ENCODE measurements around the gene TBL3.

The TBL3 gene

GRCh38 chr16:1971796-1972489 is at the start of gene TBL3:
Gene TBL3 (plus strand): TSS chr16:1972053. CDS start chr16:1972165, 112 bp downstream.
- peak within 1 kb of the TSS; percentile 97 for H3K4me3 ChIP-seq (ENCODE audit: low read depth, low read length)
- H3K4me1 ChIP-seq (ENCODE audit: control insufficient read depth, insufficient read depth, low read length), result no peaks in the 10 kb centered on the region
- H3K9ac ChIP-seq (ENCODE audit: low read depth, low read length), result peak within 1 kb of the TSS; percentile 89
- H3K9me3 ChIP-seq (ENCODE audit: control insufficient read depth, insufficient read depth, low read length), result no peaks in the 10 kb centered on the region
- H3K36me3 ChIP-seq (ENCODE audit: control insufficient read depth, insufficient read depth, low read length), result peaks cover 30% of the 10 kb centered on the region
- H3K27me3 ChIP-seq (ENCODE audit: control insufficient read depth, insufficient read depth, low read length), result no peaks in the 10 kb centered on the region

GRCh38 chr16:1922357-1922756 is 49.5 kb upstream of the TBL3 start:
- no peak overlapping the region for H3K9ac ChIP-seq (ENCODE audit: low read depth, low read length)
- H3K4me1 ChIP-seq (ENCODE audit: control insufficient read depth, insufficient read depth, low read length), result peaks cover 5% of the 10 kb centered on the region
- H3K9me3 ChIP-seq (ENCODE audit: control insufficient read depth, insufficient read depth, low read length), result no peaks in the 10 kb centered on the region
- H3K4me3 ChIP-seq (ENCODE audit: low read depth, low read length), result no peak overlapping the region
- H3K27me3 ChIP-seq (ENCODE audit: control insufficient read depth, insufficient read depth, low read length), result peaks cover 65% of the 10 kb centered on the region
- no peaks in the 10 kb centered on the region for H3K36me3 ChIP-seq (ENCODE audit: control insufficient read depth, insufficient read depth, low read length)

- H3K36me3 ChIP-seq (ENCODE audit: control insufficient read depth, insufficient read depth, low read length), result no peaks in the 10 kb centered on the region
- no peak overlapping the region for H3K9ac ChIP-seq (ENCODE audit: low read depth, low read length)
- peak overlapping the region; percentile 45 for H3K4me3 ChIP-seq (ENCODE audit: low read depth, low read length)
- H3K4me1 ChIP-seq (ENCODE audit: control insufficient read depth, insufficient read depth, low read length), result peaks cover 5% of the 10 kb centered on the region
- H3K27me3 ChIP-seq (ENCODE audit: control insufficient read depth, insufficient read depth, low read length), result peaks cover 62% of the 10 kb centered on the region
- H3K9me3 ChIP-seq (ENCODE audit: control insufficient read depth, insufficient read depth, low read length), result no peaks in the 10 kb centered on the region
These were observed 48.4 kb upstream of the TBL3 start for GRCh38 chr16:1923299-1924034.

GRCh38 chr16:1924095-1924494 is 47.8 kb upstream of the TBL3 start:
- H3K4me3 ChIP-seq (ENCODE audit: low read depth, low read length), result peak overlapping the region; percentile 45
- H3K27me3 ChIP-seq (ENCODE audit: control insufficient read depth, insufficient read depth, low read length), result peaks cover 56% of the 10 kb centered on the region
- no peak overlapping the region for H3K9ac ChIP-seq (ENCODE audit: low read depth, low read length)
- H3K36me3 ChIP-seq (ENCODE audit: control insufficient read depth, insufficient read depth, low read length), result no peaks in the 10 kb centered on the region
- H3K9me3 ChIP-seq (ENCODE audit: control insufficient read depth, insufficient read depth, low read length), result no peaks in the 10 kb centered on the region
- peaks cover 5% of the 10 kb centered on the region for H3K4me1 ChIP-seq (ENCODE audit: control insufficient read depth, insufficient read depth, low read length)

GRCh38 chr16:1926271-1926670 is 45.6 kb upstream of the TBL3 start:
- H3K4me1 ChIP-seq (ENCODE audit: control insufficient read depth, insufficient read depth, low read length), result peaks cover under 1% of the 10 kb centered on the region
- H3K9ac ChIP-seq (ENCODE audit: low read depth, low read length), result no peak overlapping the region
- H3K27me3 ChIP-seq (ENCODE audit: control insufficient read depth, insufficient read depth, low read length), result peaks cover 48% of the 10 kb centered on the region
- no peaks in the 10 kb centered on the region for H3K9me3 ChIP-seq (ENCODE audit: control insufficient read depth, insufficient read depth, low read length)
- no peak overlapping the region for H3K4me3 ChIP-seq (ENCODE audit: low read depth, low read length)
- no peaks in the 10 kb centered on the region for H3K36me3 ChIP-seq (ENCODE audit: control insufficient read depth, insufficient read depth, low read length)

- no peaks in the 10 kb centered on the region for H3K4me1 ChIP-seq (ENCODE audit: control insufficient read depth, insufficient read depth, low read length)
- H3K36me3 ChIP-seq (ENCODE audit: control insufficient read depth, insufficient read depth, low read length), result no peaks in the 10 kb centered on the region
- peak overlapping the region; percentile 39 for H3K4me3 ChIP-seq (ENCODE audit: low read depth, low read length)
- no peaks in the 10 kb centered on the region for H3K9me3 ChIP-seq (ENCODE audit: control insufficient read depth, insufficient read depth, low read length)
- H3K27me3 ChIP-seq (ENCODE audit: control insufficient read depth, insufficient read depth, low read length), result peaks cover 25% of the 10 kb centered on the region
- H3K9ac ChIP-seq (ENCODE audit: low read depth, low read length), result no peak overlapping the region
These were observed 42.7 kb upstream of the TBL3 start for GRCh38 chr16:1929105-1929504.

GRCh38 chr16:1929578-1930337 is 42.1 kb upstream of the TBL3 start:
- Histone ChIP-seq H3K4me3 (ENCODE audit: low read depth, low read length) (peak overlapping the region; percentile 39), H3K9me3 (ENCODE audit: control insufficient read depth, insufficient read depth, low read length) (no peaks in the 10 kb centered on the region), H3K27me3 (ENCODE audit: control insufficient read depth, insufficient read depth, low read length) (peaks cover 18% of the 10 kb centered on the region), H3K4me1 (ENCODE audit: control insufficient read depth, insufficient read depth, low read length) (no peaks in the 10 kb centered on the region), H3K9ac (ENCODE audit: low read depth, low read length) (no peak overlapping the region), H3K36me3 (ENCODE audit: control insufficient read depth, insufficient read depth, low read length) (no peaks in the 10 kb centered on the region)

GRCh38 chr16:1930338-1930720 is 41.5 kb upstream of the TBL3 start:
- Histone ChIP-seq H3K9ac (ENCODE audit: low read depth, low read length) (no peak overlapping the region), H3K36me3 (ENCODE audit: control insufficient read depth, insufficient read depth, low read length) (no peaks in the 10 kb centered on the region), H3K27me3 (ENCODE audit: control insufficient read depth, insufficient read depth, low read length) (peaks cover 17% of the 10 kb centered on the region), H3K9me3 (ENCODE audit: control insufficient read depth, insufficient read depth, low read length) (no peaks in the 10 kb centered on the region), H3K4me3 (ENCODE audit: low read depth, low read length) (no peak overlapping the region), H3K4me1 (ENCODE audit: control insufficient read depth, insufficient read depth, low read length) (no peaks in the 10 kb centered on the region)

GRCh38 chr16:1932050-1933028 is 39.5 kb upstream of the TBL3 start:
- Histone ChIP-seq H3K4me1 (ENCODE audit: control insufficient read depth, insufficient read depth, low read length) (no peaks in the 10 kb centered on the region), H3K36me3 (ENCODE audit: control insufficient read depth, insufficient read depth, low read length) (no peaks in the 10 kb centered on the region), H3K9ac (ENCODE audit: low read depth, low read length) (no peak overlapping the region), H3K27me3 (ENCODE audit: control insufficient read depth, insufficient read depth, low read length) (peaks cover 15% of the 10 kb centered on the region), H3K9me3 (ENCODE audit: control insufficient read depth, insufficient read depth, low read length) (no peaks in the 10 kb centered on the region), H3K4me3 (ENCODE audit: low read depth, low read length) (no peak overlapping the region)

- Histone ChIP-seq H3K36me3 (ENCODE audit: control insufficient read depth, insufficient read depth, low read length) (peaks cover 1% of the 10 kb centered on the region), H3K9ac (ENCODE audit: low read depth, low read length) (no peak overlapping the region), H3K4me3 (ENCODE audit: low read depth, low read length) (no peak overlapping the region), H3K4me1 (ENCODE audit: control insufficient read depth, insufficient read depth, low read length) (no peaks in the 10 kb centered on the region), H3K27me3 (ENCODE audit: control insufficient read depth, insufficient read depth, low read length) (peaks cover 13% of the 10 kb centered on the region), H3K9me3 (ENCODE audit: control insufficient read depth, insufficient read depth, low read length) (no peaks in the 10 kb centered on the region)
These were observed 38.7 kb upstream of the TBL3 start for GRCh38 chr16:1933097-1933661.

All from iPS-15b (cell line).